HG02884 (cell line): ENCODE results near the gene TMPRSS11A.

Source experiments
- ATAC-seq: cut with Tn5 transposase; IDR thresholded peaks from one replicate; pipeline ENCODE4 v1.9.1; 2021; ENCODE audit warnings: mild to moderate bottlenecking, moderate library complexity; ENCODE audit not compliant: unreplicated experiment

The TMPRSS11A gene

DNA sequence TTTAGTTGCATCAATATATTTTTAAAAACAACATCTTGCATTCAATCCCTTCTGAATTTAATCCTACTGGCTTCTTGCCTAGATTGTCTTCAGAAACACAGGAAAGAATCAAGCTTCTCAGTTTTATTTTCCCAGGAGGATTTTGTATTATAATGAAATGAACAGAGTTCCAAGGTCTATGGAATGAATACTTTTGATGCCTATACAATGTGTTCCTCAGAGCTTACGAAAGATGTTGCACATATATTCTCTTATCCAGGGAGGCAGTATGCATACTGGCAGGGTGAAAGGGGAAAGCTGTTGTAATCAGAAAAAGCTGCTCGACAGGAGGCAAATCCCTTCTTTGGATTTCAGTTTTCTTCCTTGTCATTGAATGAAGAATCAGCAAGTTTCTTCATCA lies 88.3 kb downstream of the TMPRSS11A start:
- ATAC-seq, result no peak

DNA sequence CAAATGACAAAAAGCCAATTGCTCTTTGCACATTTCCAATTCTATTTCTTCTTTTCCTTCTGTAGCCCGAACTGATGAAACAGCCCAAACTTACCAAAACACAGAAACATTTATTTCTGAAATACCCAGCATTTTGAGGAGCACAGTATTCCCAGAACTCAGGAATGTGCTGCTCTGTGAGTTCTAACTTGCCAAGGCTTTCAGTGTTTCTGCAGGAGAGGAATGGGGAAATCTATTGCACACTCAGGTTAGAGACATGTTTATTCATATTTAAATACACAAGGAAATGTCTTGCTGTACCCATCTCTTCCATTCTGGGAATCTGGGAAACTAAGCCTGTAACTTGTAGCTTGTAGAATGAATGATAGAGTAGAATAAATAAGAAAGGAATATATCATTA lies 90.2 kb downstream of the TMPRSS11A start:
- ATAC-seq, result no peak

DNA sequence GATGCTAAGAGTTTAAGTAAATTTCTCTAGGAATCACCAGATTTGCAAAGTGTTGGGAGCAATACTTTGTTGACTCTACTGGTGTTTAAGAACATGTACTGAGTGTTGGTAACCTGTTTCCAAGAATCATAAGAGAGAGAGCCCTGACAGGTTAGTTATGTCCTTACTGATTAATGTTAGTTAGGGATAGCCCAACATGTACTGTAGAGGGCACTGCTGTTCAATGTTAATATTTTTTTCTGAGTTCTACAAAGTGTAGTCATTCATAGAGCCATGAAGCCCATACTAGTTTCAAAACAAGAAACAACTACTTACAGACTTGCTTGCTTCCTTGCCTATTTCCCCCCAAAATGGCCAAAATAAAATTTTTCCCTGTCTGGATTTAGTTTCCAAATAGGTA lies 91.4 kb downstream of the TMPRSS11A start:
- ATAC-seq, result peak; percentile 86

DNA sequence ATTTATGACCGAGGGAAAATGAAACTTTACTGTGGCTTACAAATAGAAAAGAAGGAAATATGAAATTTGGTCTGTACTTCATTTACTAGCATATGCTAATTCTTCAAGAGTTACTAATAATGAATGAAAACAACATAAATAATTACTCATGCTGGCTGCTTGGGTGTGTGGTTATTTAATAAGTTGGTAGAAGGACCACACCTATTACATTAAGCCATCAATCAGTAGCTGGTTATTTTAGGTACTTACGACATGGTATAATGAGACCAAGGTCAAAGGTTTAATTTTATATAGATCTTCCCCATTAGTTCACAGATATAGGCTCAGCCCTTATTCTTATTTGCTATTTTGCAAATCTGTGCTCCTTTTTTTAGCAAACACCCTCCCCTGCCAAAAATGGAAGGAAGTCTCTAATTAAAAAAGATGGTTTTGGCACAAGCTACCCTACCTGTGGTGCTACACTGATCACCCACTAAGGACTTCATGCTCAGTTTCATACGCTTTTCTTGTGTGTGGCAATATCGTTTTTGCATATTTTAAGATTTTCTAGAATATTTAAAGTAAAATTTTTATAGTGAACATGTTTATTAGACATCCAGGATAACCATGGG lies 93.6 kb downstream of the TMPRSS11A start:
- no peak for ATAC-seq

DNA sequence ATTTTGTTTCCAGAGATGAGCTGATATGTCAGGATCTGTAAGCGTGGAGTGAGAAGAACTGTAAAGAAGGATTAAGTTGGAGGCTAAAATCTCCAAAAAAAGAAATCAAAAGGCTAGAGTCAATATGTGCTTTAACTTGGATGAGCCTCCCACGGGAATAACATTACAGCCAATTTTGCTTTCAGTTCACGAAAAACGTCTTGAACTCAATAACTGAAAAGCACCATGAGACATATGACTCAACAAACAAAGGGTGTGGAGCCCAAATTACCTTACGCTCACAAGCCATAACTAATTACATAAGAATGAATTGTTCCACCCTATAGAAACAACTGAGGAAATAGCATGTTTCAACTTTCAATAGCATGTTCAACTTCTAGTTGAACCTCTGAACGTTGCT lies 101.8 kb downstream of the TMPRSS11A start:
- ATAC-seq, result no peak
